Activated CD8-positive, alpha-beta T cell treated with anti-CD3 and anti-CD28 coated beads for 36 hours (primary cell): Measurements from ENCODE around the gene DGCR2. TPM values are rescaled to one million over a fixed set of nuclear protein-coding genes. Genes with fewer than 3 reads are reported as not detected.
"Not testable (repeated sequence)": the region's sequence is repeated elsewhere in the genome, so short reads cannot be mapped to it uniquely, and the experiment has no call there.

Experiments
- ATAC-seq: fragments of 200-7000 bp; cut with Tn5 transposase; one replicate; pipeline ENCODE4 v1.10.0; 2021; ENCODE audit warnings: mild to moderate bottlenecking, moderate library complexity
- CTCF ChIA-PET: fragments of 350-600 bp; sonication (Branson Sonifier 250); formaldehyde crosslinking; loops from one replicate; lab custom pipeline; 2021; ENCODE audit warnings: antibody characterized with exemption; lab: Charles Lee
- POLR2A ChIA-PET: fragments of 350-600 bp; sonication (Branson Sonifier 250); formaldehyde crosslinking; loops from one replicate; lab custom pipeline; 2021; ENCODE audit warnings: antibody characterized with exemption; lab: Charles Lee
- DNase-seq: peaks from one replicate; pipeline ENCODE4 v3.0.0-alpha.2; 2020
- H3K27ac Mint-ChIP-seq: one replicate; pipeline ENCODE4 v1.8.0; 2021; ENCODE audit warnings: mild to moderate bottlenecking, mixed read lengths
- H3K27me3 Mint-ChIP-seq: one replicate; pipeline ENCODE4 v1.8.0; 2021; ENCODE audit warnings: mixed read lengths
- H3K36me3 Mint-ChIP-seq: one replicate; pipeline ENCODE4 v1.8.0; 2021; ENCODE audit warnings: low read depth, mixed read lengths
- H3K4me1 Mint-ChIP-seq: one replicate; pipeline ENCODE4 v1.8.0; 2021; ENCODE audit warnings: low read depth, mixed read lengths
- H3K4me3 Mint-ChIP-seq: one replicate; pipeline ENCODE4 v1.8.0; 2021; ENCODE audit warnings: mild to moderate bottlenecking, moderate library complexity, mixed read lengths
- H3K9me3 Mint-ChIP-seq: one replicate; pipeline ENCODE4 v1.8.0; 2021; ENCODE audit warnings: mixed read lengths
- CTCF ChIP-seq: fragments of 200-600 bp; IDR thresholded peaks from one replicate; pipeline ENCODE4 v1.8.0; 2022; ENCODE audit warnings: antibody characterized with exemption, mild to moderate bottlenecking
- intact Hi-C: fragments of 100-400 bp; cut with micrococcal nuclease; formaldehyde crosslinking; loops from one replicate; pipeline ENCODE4 v1.10.0; 2022
- total RNA-seq, 2 experiments: library from RNA; stranded (reverse); gene quantifications; one replicate each; pipeline ENCODE4 v1.2.3, GENCODE V29; 2021

Gene DGCR2
- total RNA-seq, 2 experiments from 2014 or later, result 18.0 to 20.0 TPM

GRCh38 chr22:19030226-19030888 lies 91.9 kb downstream of the DGCR2 start:
- H3K4me3 Mint-ChIP-seq, ATAC-seq, POLR2A ChIA-PET, intact Hi-C loops, H3K36me3 Mint-ChIP-seq, H3K9me3 Mint-ChIP-seq, H3K27ac Mint-ChIP-seq, DNase-seq, H3K4me1 Mint-ChIP-seq, CTCF ChIA-PET: not testable (repeated sequence)
- peaks cover 15% of the 10 kb centered on the region for H3K27me3 Mint-ChIP-seq

GRCh38 chr22:19029113-19030103 lies 92.8 kb downstream of the DGCR2 start:
- H3K4me1 Mint-ChIP-seq, H3K36me3 Mint-ChIP-seq, H3K9me3 Mint-ChIP-seq, H3K4me3 Mint-ChIP-seq, POLR2A ChIA-PET, CTCF ChIA-PET, H3K27ac Mint-ChIP-seq, ATAC-seq, DNase-seq, intact Hi-C loops: not testable (repeated sequence)
- H3K27me3 Mint-ChIP-seq, result peaks cover 15% of the 10 kb centered on the region

GRCh38 chr22:19028060-19028455 lies 94.2 kb downstream of the DGCR2 start:
- H3K4me3 Mint-ChIP-seq, H3K9me3 Mint-ChIP-seq, CTCF ChIA-PET, ATAC-seq, H3K4me1 Mint-ChIP-seq, DNase-seq, POLR2A ChIA-PET, intact Hi-C loops, H3K36me3 Mint-ChIP-seq, H3K27ac Mint-ChIP-seq: not testable (repeated sequence)
- H3K27me3 Mint-ChIP-seq, result peaks cover 16% of the 10 kb centered on the region

GRCh38 chr22:19027371-19028059 lies 94.7 kb downstream of the DGCR2 start:
- peaks cover 19% of the 10 kb centered on the region for H3K27me3 Mint-ChIP-seq
- CTCF ChIA-PET, H3K27ac Mint-ChIP-seq, H3K4me1 Mint-ChIP-seq, H3K36me3 Mint-ChIP-seq, H3K4me3 Mint-ChIP-seq, POLR2A ChIA-PET, intact Hi-C loops, H3K9me3 Mint-ChIP-seq, DNase-seq, ATAC-seq: not testable (repeated sequence)

GRCh38 chr22:19026080-19026479 lies 96.1 kb downstream of the DGCR2 start:
- H3K9me3 Mint-ChIP-seq, DNase-seq, H3K4me1 Mint-ChIP-seq, H3K27ac Mint-ChIP-seq, intact Hi-C loops, POLR2A ChIA-PET, H3K36me3 Mint-ChIP-seq, H3K4me3 Mint-ChIP-seq, CTCF ChIA-PET, ATAC-seq: not testable (repeated sequence)
- peaks cover 19% of the 10 kb centered on the region for H3K27me3 Mint-ChIP-seq

- ATAC-seq, H3K4me3 Mint-ChIP-seq, CTCF ChIA-PET, DNase-seq, intact Hi-C loops, H3K27ac Mint-ChIP-seq, H3K4me1 Mint-ChIP-seq, H3K9me3 Mint-ChIP-seq, POLR2A ChIA-PET, H3K36me3 Mint-ChIP-seq: not testable (repeated sequence)
- peaks cover 16% of the 10 kb centered on the region for H3K27me3 Mint-ChIP-seq
These were observed 97.2 kb downstream of the DGCR2 start for GRCh38 chr22:19024956-19025489.

- DNase-seq, ATAC-seq, H3K9me3 Mint-ChIP-seq, H3K4me3 Mint-ChIP-seq, intact Hi-C loops, POLR2A ChIA-PET, H3K36me3 Mint-ChIP-seq, H3K27ac Mint-ChIP-seq, CTCF ChIA-PET, H3K4me1 Mint-ChIP-seq: not testable (repeated sequence)
- H3K27me3 Mint-ChIP-seq, result peaks cover 20% of the 10 kb centered on the region
These were observed 98.3 kb downstream of the DGCR2 start for GRCh38 chr22:19023931-19024330.

- H3K27ac Mint-ChIP-seq, result no peak overlapping the region
- POLR2A ChIA-PET, result no interaction called here
- DNase-seq, result no peak
These were observed 99.5 kb downstream of the DGCR2 start for GRCh38 chr22:19022755-19023154.

More at GRCh38 chr22:19022755-19023154, 99.5 kb downstream of the DGCR2 start:
- peaks cover 18% of the 10 kb centered on the region for H3K27me3 Mint-ChIP-seq
- no peaks in the 10 kb centered on the region for H3K4me1 Mint-ChIP-seq
- no peak for TF ChIP-seq CTCF
- no peaks in the 10 kb centered on the region for H3K9me3 Mint-ChIP-seq
- CTCF ChIA-PET, result no interaction called here
- H3K4me3 Mint-ChIP-seq, result no peak overlapping the region
- no peaks in the 10 kb centered on the region for H3K36me3 Mint-ChIP-seq
- intact Hi-C loops, result no loop called here
- ATAC-seq, result no peak
